ENCODE data around the gene SEPTIN8.

Gene SEPTIN8

GRCh38 chr5:132780577-132780976, 3.5 kb upstream of the SEPTIN8 start:
- no peak for DNase-seq (ENCODE audit: low spot score)

GRCh38 chr5:132779961-132780360, 2.9 kb upstream of the SEPTIN8 start:
- no peak for DNase-seq (ENCODE audit: low spot score)

- no peak for DNase-seq (ENCODE audit: low spot score)
Observed at GRCh38 chr5:132778856-132779255, 1.8 kb upstream of the SEPTIN8 start.

- DNase-seq (ENCODE audit: low spot score): no peak
Observed at GRCh38 chr5:132778129-132778528, 1.1 kb upstream of the SEPTIN8 start.

- no peak for DNase-seq (ENCODE audit: low spot score)
Observed at GRCh38 chr5:132776938-132777208, 166 bp downstream of the SEPTIN8 start.

- no peak for DNase-seq (ENCODE audit: low spot score)
Observed at GRCh38 chr5:132776131-132776937, 705 bp downstream of the SEPTIN8 start.

- DNase-seq (ENCODE audit: low spot score): no peak
Observed at GRCh38 chr5:132775476-132775961, 1.5 kb downstream of the SEPTIN8 start.

- DNase-seq (ENCODE audit: low spot score): no peak
Observed at GRCh38 chr5:132774896-132775295, 2.1 kb downstream of the SEPTIN8 start.

- DNase-seq (ENCODE audit: low spot score): no peak
Observed at GRCh38 chr5:132774406-132774805, 2.6 kb downstream of the SEPTIN8 start.

GRCh38 chr5:132773601-132774355, 3.3 kb downstream of the SEPTIN8 start:
- no peak for DNase-seq (ENCODE audit: low spot score)

GRCh38 chr5:132773114-132773513, 3.9 kb downstream of the SEPTIN8 start:
- no peak for DNase-seq (ENCODE audit: low spot score)

GRCh38 chr5:132772291-132773070, 4.6 kb downstream of the SEPTIN8 start:
- DNase-seq (ENCODE audit: low spot score): no peak

- no peak for DNase-seq (ENCODE audit: low spot score)
Observed at GRCh38 chr5:132771503-132771998, 5.5 kb downstream of the SEPTIN8 start.

GRCh38 chr5:132770476-132771159, 6.4 kb downstream of the SEPTIN8 start:
- DNase-seq (ENCODE audit: low spot score): no peak

- DNase-seq (ENCODE audit: low spot score): no peak
Observed at GRCh38 chr5:132768485-132768868, 8.6 kb downstream of the SEPTIN8 start.

- no peak for DNase-seq (ENCODE audit: low spot score)
Observed at GRCh38 chr5:132767150-132767549, 9.9 kb downstream of the SEPTIN8 start.

- DNase-seq (ENCODE audit: low spot score): no peak
Observed at GRCh38 chr5:132766806-132767055, 10.3 kb downstream of the SEPTIN8 start.

- DNase-seq (ENCODE audit: low spot score): no peak
Observed at GRCh38 chr5:132766020-132766805, 10.8 kb downstream of the SEPTIN8 start.

- DNase-seq (ENCODE audit: low spot score): no peak
Observed at GRCh38 chr5:132765311-132766019, 11.6 kb downstream of the SEPTIN8 start.

- no peak for DNase-seq (ENCODE audit: low spot score)
Observed at GRCh38 chr5:132764671-132765238, 12.3 kb downstream of the SEPTIN8 start.

Measured in NAMALWA (cell line).